GM12878 (cell line): ENCODE results near the gene SMARCC1. TPM values are rescaled to one million over a fixed set of nuclear protein-coding genes. Genes with fewer than 3 reads are reported as not detected.
"Not testable (repeated sequence)": the region's sequence is repeated elsewhere in the genome, so short reads cannot be mapped to it uniquely, and the experiment has no call there.

Experiments used
- ATAC-seq: fragments of 200-7000 bp; cut with Tn5 transposase; 3 replicates; pipeline ENCODE4 v1.9.1; 2020; ENCODE audit warnings: mild to moderate bottlenecking, moderate library complexity
- BruUV-seq: library from RNA; stranded (reverse); fragments of 400-500 nt; replicated peaks from 2 replicates; lab custom pipeline; 2021; lab: Mats Ljungman, UMichigan
- CTCF ChIA-PET: fragments of 300-600 bp; sonication (Branson Sonifier 250); formaldehyde crosslinking; extraction: SDS; loops from one replicate; lab custom pipeline; 2021; ENCODE audit warnings: inconsistent platforms; lab: Yijun Ruan, JAX
- POLR2A ChIA-PET: fragments of 350-600 bp; formaldehyde crosslinking; extraction: SDS; loops from one replicate; lab custom pipeline; 2021; ENCODE audit warnings: inconsistent platforms; lab: Charles Lee
- RAD21 ChIA-PET: fragments of 300-600 bp; sonication (Branson Sonifier 250); formaldehyde crosslinking; loops from one replicate; lab custom pipeline; 2023; ENCODE audit warnings: antibody characterized with exemption; ENCODE audit not compliant: unreplicated experiment; lab: Charles Lee
- SMC1A ChIA-PET: fragments of 300-600 bp; sonication (Branson Sonifier 250); formaldehyde crosslinking; loops from one replicate; lab custom pipeline; 2023; ENCODE audit not compliant: unreplicated experiment, uncharacterized antibody; lab: Charles Lee
- DNase-seq: peaks from one replicate; pipeline ENCODE4 v3.0.0-alpha.2; 2011; ENCODE audit warnings: low read depth, low spot score
- FAIRE-seq: peaks from 3 replicates; lab custom pipeline; 2011; peaks lifted over from hg19 to GRCh38; lab: Jason Lieb, UNC
- H2AFZ ChIP-seq: 2 replicates; pipeline ENCODE4 v1.6.0; 2011; ENCODE audit warnings: low read depth, low read length, control low read depth; ENCODE audit not compliant: control insufficient read depth
- H3K27ac ChIP-seq: 2 replicates; pipeline ENCODE4 v1.5.1; 2011; ENCODE audit warnings: control low read depth; ENCODE audit not compliant: control insufficient read depth, insufficient read depth
- H3K27me3 ChIP-seq, 2 experiments: replicated peaks in 1 of 2; 2 replicates each; pipeline versions ENCODE4 v1.6.0 to v1.6.1; 2011; ENCODE audit warnings: low read length in 1 of 2; ENCODE audit not compliant: control insufficient read depth in 2 of 2, insufficient read depth in 2 of 2
- H3K36me3 ChIP-seq, 2 experiments: 2 replicates each; pipeline ENCODE4 v1.5.1; 2011; ENCODE audit warnings: low read length in 1 of 2; ENCODE audit not compliant: control insufficient read depth in 2 of 2, insufficient read depth in 2 of 2
- H3K4me1 ChIP-seq: 2 replicates; pipeline ENCODE4 v1.6.1; 2011; ENCODE audit warnings: mild to moderate bottlenecking, low read length, moderate library complexity, mixed read lengths; ENCODE audit not compliant: control insufficient read depth, insufficient read depth
- H3K4me2 ChIP-seq: 2 replicates; pipeline ENCODE4 v1.6.0; 2011; ENCODE audit warnings: control low read depth; ENCODE audit not compliant: control insufficient read depth, insufficient read depth
- H3K4me3 ChIP-seq: fragments of 200-600 bp; sonication (generic); 2 replicates; pipeline ENCODE4 v1.5.1; 2016
- H3K79me2 ChIP-seq: 2 replicates; pipeline ENCODE4 v1.6.0; 2011; ENCODE audit warnings: low read length; ENCODE audit not compliant: control insufficient read depth, insufficient read depth
- H3K9ac ChIP-seq: 2 replicates; pipeline ENCODE4 v1.8.0; 2011; ENCODE audit warnings: low read length, control low read depth, mixed read lengths; ENCODE audit not compliant: control insufficient read depth, insufficient read depth
- H3K9me3 ChIP-seq: replicated peaks from 3 replicates; pipeline ENCODE4 v1.5.1; 2011; ENCODE audit warnings: mild to moderate bottlenecking, low read length; ENCODE audit not compliant: control insufficient read depth, insufficient read depth
- H4K20me1 ChIP-seq: 2 replicates; pipeline ENCODE4 v1.6.0; 2011; ENCODE audit not compliant: control insufficient read depth, insufficient read depth
- BMI1 ChIP-seq: fragments of 450-650 bp; IDR thresholded peaks from 2 replicates; pipeline ENCODE4 v1.6.1; 2016; ENCODE audit warnings: mild to moderate bottlenecking, moderate library complexity, borderline replicate concordance
- CHD4 ChIP-seq: fragments of 200-600 bp; sonication (generic); IDR thresholded peaks from 2 replicates; pipeline ENCODE4 v1.6.1; 2016; ENCODE audit warnings: mild to moderate bottlenecking
- LARP7 ChIP-seq: fragments of 450-650 bp; IDR thresholded peaks from 2 replicates; pipeline ENCODE4 v1.6.1; 2017; ENCODE audit warnings: mild to moderate bottlenecking
- NFYA ChIP-seq: IDR thresholded peaks from 2 replicates; pipeline ENCODE4 v1.6.1; 2011; ENCODE audit warnings: low read depth, mild to moderate bottlenecking, low read length, improper control_type of control experiment, borderline replicate concordance
- PAX8 ChIP-seq: fragments of 450-650 bp; IDR thresholded peaks from 2 replicates; pipeline ENCODE4 v1.6.1; 2017; ENCODE audit warnings: mild to moderate bottlenecking, moderate library complexity
- POLR2A ChIP-seq: IDR thresholded peaks from 2 replicates; pipeline ENCODE4 v1.6.1; 2011; ENCODE audit warnings: low read depth, mild to moderate bottlenecking, low read length
- RCOR1 ChIP-seq: conservative IDR thresholded peaks from 2 replicates; pipeline ENCODE4 v1.6.1; 2012; ENCODE audit warnings: low read depth, low read length, improper control_type of control experiment
- RUNX3 ChIP-seq: IDR thresholded peaks from 2 replicates; pipeline ENCODE4 v1.6.1; 2012; ENCODE audit warnings: low read length, inconsistent platforms
- WGBS: methylation state at CpG from one replicate; pipeline ENCODE4 v1.1.6; 2016; ENCODE audit warnings: low lambda C conversion rate; ENCODE audit not compliant: insufficient replicate concordance, insufficient coverage; ENCODE audit errors: missing lambda C conversion rate; 5-methylcytosine and 5-hydroxymethylcytosine counted together
- in situ Hi-C: fragments of 300-500 bp; cut with MboI; formaldehyde crosslinking; loops from 9 replicates; pipeline ENCODE4 v1.14.3; 2018; ENCODE audit warnings: mixed read lengths
- intact Hi-C: fragments of 100-400 bp; cut with micrococcal nuclease; formaldehyde crosslinking; loops from one replicate; pipeline ENCODE4 v1.14.2; 2022; ENCODE audit not compliant: unreplicated experiment
- polyA plus RNA-seq, 11 experiments: library from polyadenylated mRNA; depleted of rRNA in 4 of 11; unstranded in 6 of 11; stranded (reverse) in 5 of 11; fragments of >200 nt; fragmentation: Nextera tagmentation in 4 of 11; fragmentation: Illumina TruSeq in 1 of 11; extraction: Ambion mirVana in 4 of 11; extraction: Trizol in 1 of 11; gene quantifications; 1 replicate in 1 of 11; 2 replicates in 10 of 11; pipeline versions ENCODE4 v1.2.1 to v1.2.3, GENCODE V29; 2011 to 2016; ENCODE audit warnings: inconsistent platforms in 2 of 11, missing spikeins in 2 of 11, low read depth in 1 of 11
- total RNA-seq, 4 experiments: library from RNA; depleted of rRNA in 3 of 4; stranded (reverse); fragments of >200 nt in 3 of 4; fragmentation: Illumina TruSeq in 1 of 4; extraction: Trizol in 1 of 4; gene quantifications; 2 replicates each; pipeline versions ENCODE4 v1.2.1 to v1.2.3, GENCODE V29; 2013 to 2021
- TF ChIP-seq, protein P1 (sequence below): fragments of 450-650 bp; IDR thresholded peaks from 2 replicates; pipeline ENCODE4 v1.6.1; 2014; ENCODE audit warnings: mild to moderate bottlenecking
- TF ChIP-seq, protein P2 (sequence below), 3 experiments: IDR thresholded peaks in 2 of 3; conservative IDR thresholded peaks in 1 of 3; 2 replicates each; pipeline ENCODE4 v1.5.1; 2011; ENCODE audit warnings: low read depth in 3 of 3, low read length in 3 of 3, mild to moderate bottlenecking in 3 of 3, control low read depth in 2 of 3, moderate library complexity in 2 of 3, inconsistent platforms in 1 of 3, mixed read lengths in 1 of 3; ENCODE audit not compliant: control insufficient read depth in 2 of 3, insufficient read depth in 1 of 3; ENCODE audit errors: extremely low read depth in 1 of 3

The SMARCC1 gene
- total and polyA plus RNA-seq, 10 of the 15 experiments (the other 5 are each of a cell fraction or from before 2014, with no cell fraction given) = 26.6 to 147 (median 57.1) TPM

DNA sequence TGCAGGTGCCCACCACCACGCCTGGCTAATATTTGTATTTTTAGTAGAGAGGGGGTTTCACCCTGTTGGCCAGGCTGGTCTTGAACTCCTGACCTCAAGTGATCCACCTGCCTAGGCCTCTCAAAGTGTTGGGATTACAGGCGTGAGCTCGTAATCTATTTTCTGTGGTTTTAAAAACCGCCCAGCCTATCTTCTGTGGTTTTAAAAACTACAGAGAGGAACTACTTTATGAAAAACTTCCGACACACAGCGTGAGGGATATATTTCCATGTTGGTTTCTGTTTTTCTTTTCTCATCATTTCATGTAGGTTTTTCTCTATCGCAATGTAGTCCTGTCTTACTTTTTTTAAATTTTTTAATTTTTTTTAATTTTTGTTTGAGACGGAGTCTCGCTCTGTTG, 47.8 kb upstream of the SMARCC1 start:
- H3K4me2 ChIP-seq, intact Hi-C loops, H4K20me1 ChIP-seq, in situ Hi-C loops, POLR2A ChIA-PET, H3K4me3 ChIP-seq, RAD21 ChIA-PET, ATAC-seq, FAIRE-seq, H2AFZ ChIP-seq, H3K27me3 ChIP-seq, BruUV-seq, H3K4me1 ChIP-seq, DNase-seq, H3K9me3 ChIP-seq, H3K27ac ChIP-seq, SMC1A ChIA-PET, H3K9ac ChIP-seq: not testable (repeated sequence)
- peak; percentile 68 for TF ChIP-seq RUNX3
- Histone ChIP-seq H3K36me3 (peaks cover 10 to 24% of the 10 kb centered on the region in 2 experiments; a peak in 3 of 4 replicates), H3K79me2 (peaks cover 26% of the 10 kb centered on the region)
- CTCF ChIA-PET = interaction anchor here (1.2 to 1.4 kb wide), 3 partner anchors 8 to 322 kb away, joined by 3 to 5 read pairs (median 3); no protein-coding TSS in a partner anchor
- WGBS = 42% methylated on average over 9 of the region's 9 CpGs

DNA sequence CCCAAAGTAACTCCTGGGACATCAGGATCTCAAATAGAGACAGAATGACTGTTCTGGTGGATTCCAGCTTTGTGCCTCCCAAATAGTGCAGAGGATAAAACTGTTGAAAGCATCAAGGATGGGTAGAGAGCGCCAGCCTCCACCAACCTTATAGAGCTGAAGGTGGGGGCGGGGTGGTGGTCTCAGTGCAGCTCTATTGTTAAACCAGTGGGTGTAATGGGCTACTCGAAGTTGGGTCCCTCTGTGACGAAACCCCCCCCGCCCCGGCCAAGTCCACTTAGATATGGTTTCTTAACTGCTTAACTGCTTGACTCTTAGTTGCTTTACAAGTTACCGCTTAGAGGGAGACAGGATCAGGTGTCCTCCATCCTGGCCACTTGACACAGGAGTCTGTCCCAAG, 43.9 kb upstream of the SMARCC1 start:
- intact Hi-C loops (no loop called here), in situ Hi-C loops (no loop called here)
- ChIA-PET CTCF (interaction anchor here (0.6 to 4.7 kb wide), 29 partner anchors 8 to 611 kb away, joined by 3 to 44 read pairs (median 4); partner anchors contain the start of gene DHX30), RAD21 (interaction anchor here (1.0 to 3.4 kb wide), 5 partner anchors 165 to 326 kb away, joined by 3 to 17 read pairs (median 5); no protein-coding TSS in a partner anchor), POLR2A (interaction anchor here (0.7 to 2.2 kb wide), 5 partner anchors 12 to 262 kb away, joined by 3 to 7 read pairs (median 4); partner anchors contain the start of gene DHX30), SMC1A (interaction anchor here (0.6 to 2.4 kb wide), 10 partner anchors 10 to 326 kb away, joined by 3 to 12 read pairs (median 4); partner anchors contain the start of gene DHX30)
- DNase-seq = no peak
- Histone ChIP-seq H3K36me3 (peaks cover 4 to 16% of the 10 kb centered on the region in 2 experiments; a peak in 3 of 4 replicates), H2AFZ (peak overlapping the region; percentile 92), H3K9ac (peak overlapping the region; percentile 94), H4K20me1 (no peaks in the 10 kb centered on the region), H3K4me2 (peak overlapping the region; percentile 72), H3K79me2 (peaks cover 29% of the 10 kb centered on the region), H3K9me3 (no peaks in the 10 kb centered on the region), H3K27me3 (no peaks in the 10 kb centered on the region), H3K27ac (peak overlapping the region; percentile 85), H3K4me1 (peaks cover 6% of the 10 kb centered on the region), H3K4me3 (peak overlapping the region; percentile 98)
- BruUV-seq = no TSS peak
- no peak for FAIRE-seq
- WGBS = 21% methylated on average over 7 of the region's 7 CpGs
- ATAC-seq = no peak; the same call in 1 of the 3 replicates
- TF ChIP-seq, protein P1, sequence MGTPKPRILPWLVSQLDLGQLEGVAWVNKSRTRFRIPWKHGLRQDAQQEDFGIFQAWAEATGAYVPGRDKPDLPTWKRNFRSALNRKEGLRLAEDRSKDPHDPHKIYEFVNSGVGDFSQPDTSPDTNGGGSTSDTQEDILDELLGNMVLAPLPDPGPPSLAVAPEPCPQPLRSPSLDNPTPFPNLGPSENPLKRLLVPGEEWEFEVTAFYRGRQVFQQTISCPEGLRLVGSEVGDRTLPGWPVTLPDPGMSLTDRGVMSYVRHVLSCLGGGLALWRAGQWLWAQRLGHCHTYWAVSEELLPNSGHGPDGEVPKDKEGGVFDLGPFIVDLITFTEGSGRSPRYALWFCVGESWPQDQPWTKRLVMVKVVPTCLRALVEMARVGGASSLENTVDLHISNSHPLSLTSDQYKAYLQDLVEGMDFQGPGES = no peak
- TF ChIP-seq LARP7 (no peak), RCOR1 (no peak), NFYA (no peak), POLR2A (no peak), PAX8 (no peak), BMI1 (no peak), CHD4 (no peak)
- TF ChIP-seq, protein P2, sequence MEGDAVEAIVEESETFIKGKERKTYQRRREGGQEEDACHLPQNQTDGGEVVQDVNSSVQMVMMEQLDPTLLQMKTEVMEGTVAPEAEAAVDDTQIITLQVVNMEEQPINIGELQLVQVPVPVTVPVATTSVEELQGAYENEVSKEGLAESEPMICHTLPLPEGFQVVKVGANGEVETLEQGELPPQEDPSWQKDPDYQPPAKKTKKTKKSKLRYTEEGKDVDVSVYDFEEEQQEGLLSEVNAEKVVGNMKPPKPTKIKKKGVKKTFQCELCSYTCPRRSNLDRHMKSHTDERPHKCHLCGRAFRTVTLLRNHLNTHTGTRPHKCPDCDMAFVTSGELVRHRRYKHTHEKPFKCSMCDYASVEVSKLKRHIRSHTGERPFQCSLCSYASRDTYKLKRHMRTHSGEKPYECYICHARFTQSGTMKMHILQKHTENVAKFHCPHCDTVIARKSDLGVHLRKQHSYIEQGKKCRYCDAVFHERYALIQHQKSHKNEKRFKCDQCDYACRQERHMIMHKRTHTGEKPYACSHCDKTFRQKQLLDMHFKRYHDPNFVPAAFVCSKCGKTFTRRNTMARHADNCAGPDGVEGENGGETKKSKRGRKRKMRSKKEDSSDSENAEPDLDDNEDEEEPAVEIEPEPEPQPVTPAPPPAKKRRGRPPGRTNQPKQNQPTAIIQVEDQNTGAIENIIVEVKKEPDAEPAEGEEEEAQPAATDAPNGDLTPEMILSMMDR (IDR thresholded peaks at IDR 0.05 in 2 of 3, conservative IDR thresholded peaks at IDR 0.05 in 1 of 3; ENCODE audit: control insufficient read depth in 2 of 3, extremely low read depth in 1 of 3, insufficient read depth in 1 of 3, low read depth in 3 of 3, low read length in 3 of 3) = no peak
